Measurements from ENCODE around the gene ELAVL1.
A peak's percentile ranks its signal among the peaks of the same experiment; 100 is the strongest.
"Not testable (repeated sequence)": the region's sequence is repeated elsewhere in the genome, so short reads cannot be mapped to it uniquely, and the experiment has no call there.

Gene ELAVL1

GRCh38 chr19:8030960-8031359 is 25.5 kb upstream of the ELAVL1 start:
- Histone ChIP-seq H3K27me3 (ENCODE audit: insufficient read depth, insufficient read length) (no peaks in the 10 kb centered on the region), H3K9ac (ENCODE audit: insufficient read length, low read depth) (peak overlapping the region; percentile 44), H3K36me3 (ENCODE audit: insufficient read depth, insufficient read length, low read length) (no peaks in the 10 kb centered on the region), H3K9me3 (ENCODE audit: insufficient read depth, low read length) (no peaks in the 10 kb centered on the region), H3K4me3 (ENCODE audit: insufficient read length, low read depth) (no peak overlapping the region), H3K4me1 (ENCODE audit: insufficient read depth, insufficient read length) (peaks cover 3% of the 10 kb centered on the region)
- no peak for TF ChIP-seq SUZ12 (IDR thresholded peaks at IDR 0.05; ENCODE audit: extremely low read depth, insufficient read depth, insufficient read length)
- no peak for TF ChIP-seq YY1 (IDR thresholded peaks at IDR 0.05; ENCODE audit: insufficient read depth, insufficient read length)
- TF ChIP-seq ZNF274 (IDR thresholded peaks at IDR 0.05; ENCODE audit: low read depth, low read length) = no peak
- DNase-seq (ENCODE audit: low read depth, low spot score) = no peak

- Histone ChIP-seq H3K9me3 (ENCODE audit: insufficient read depth, low read length) (no peaks in the 10 kb centered on the region), H3K27me3 (ENCODE audit: insufficient read depth, insufficient read length) (no peaks in the 10 kb centered on the region), H3K4me3 (ENCODE audit: insufficient read length, low read depth) (no peak overlapping the region), H3K4me1 (ENCODE audit: insufficient read depth, insufficient read length) (peaks cover 3% of the 10 kb centered on the region), H3K9ac (ENCODE audit: insufficient read length, low read depth) (peak overlapping the region; percentile 23), H3K36me3 (ENCODE audit: insufficient read depth, insufficient read length, low read length) (no peaks in the 10 kb centered on the region)
- no peak for TF ChIP-seq ZNF274 (IDR thresholded peaks at IDR 0.05; ENCODE audit: low read depth, low read length)
- no peak for TF ChIP-seq YY1 (IDR thresholded peaks at IDR 0.05; ENCODE audit: insufficient read depth, insufficient read length)
- TF ChIP-seq SUZ12 (IDR thresholded peaks at IDR 0.05; ENCODE audit: extremely low read depth, insufficient read depth, insufficient read length) = no peak
- DNase-seq (ENCODE audit: low read depth, low spot score) = peak; percentile 51
Measured at GRCh38 chr19:8028951-8029491, 23.6 kb upstream of the ELAVL1 start.

- TF ChIP-seq SUZ12 (IDR thresholded peaks at IDR 0.05; ENCODE audit: extremely low read depth, insufficient read depth, insufficient read length) (no peak), ZNF274 (IDR thresholded peaks at IDR 0.05; ENCODE audit: low read depth, low read length) (no peak), YY1 (IDR thresholded peaks at IDR 0.05; ENCODE audit: insufficient read depth, insufficient read length) (no peak)
- no peak overlapping the region for H3K9ac ChIP-seq (ENCODE audit: insufficient read length, low read depth)
- DNase-seq (ENCODE audit: low read depth, low spot score) = no peak
- H3K4me1 ChIP-seq (ENCODE audit: insufficient read depth, insufficient read length) = peaks cover 3% of the 10 kb centered on the region
- H3K36me3 ChIP-seq (ENCODE audit: insufficient read depth, insufficient read length, low read length) = no peaks in the 10 kb centered on the region
- no peaks in the 10 kb centered on the region for H3K9me3 ChIP-seq (ENCODE audit: insufficient read depth, low read length)
- H3K27me3 ChIP-seq (ENCODE audit: insufficient read depth, insufficient read length) = no peaks in the 10 kb centered on the region
- no peak overlapping the region for H3K4me3 ChIP-seq (ENCODE audit: insufficient read length, low read depth)
Measured at GRCh38 chr19:8025316-8025715, 19.9 kb upstream of the ELAVL1 start.

- H3K4me1 ChIP-seq (ENCODE audit: insufficient read depth, insufficient read length); H3K4me3 ChIP-seq (ENCODE audit: insufficient read length, low read depth); H3K27me3 ChIP-seq (ENCODE audit: insufficient read depth, insufficient read length); H3K9me3 ChIP-seq (ENCODE audit: insufficient read depth, low read length); DNase-seq (ENCODE audit: low read depth, low spot score); H3K36me3 ChIP-seq (ENCODE audit: insufficient read depth, insufficient read length, low read length); H3K9ac ChIP-seq (ENCODE audit: insufficient read length, low read depth): not testable (repeated sequence)
Measured at GRCh38 chr19:8024256-8024655, 18.8 kb upstream of the ELAVL1 start.

GRCh38 chr19:8023371-8023770 is 17.9 kb upstream of the ELAVL1 start:
- H3K9me3 ChIP-seq (ENCODE audit: insufficient read depth, low read length) = no peaks in the 10 kb centered on the region
- no peak overlapping the region for H3K4me3 ChIP-seq (ENCODE audit: insufficient read length, low read depth)
- H3K27me3 ChIP-seq (ENCODE audit: insufficient read depth, insufficient read length) = no peaks in the 10 kb centered on the region
- no peak overlapping the region for H3K9ac ChIP-seq (ENCODE audit: insufficient read length, low read depth)
- no peaks in the 10 kb centered on the region for H3K4me1 ChIP-seq (ENCODE audit: insufficient read depth, insufficient read length)
- H3K36me3 ChIP-seq (ENCODE audit: insufficient read depth, insufficient read length, low read length) = no peaks in the 10 kb centered on the region
- DNase-seq (ENCODE audit: low read depth, low spot score) = no peak
- TF ChIP-seq YY1 (IDR thresholded peaks at IDR 0.05; ENCODE audit: insufficient read depth, insufficient read length) (no peak), SUZ12 (IDR thresholded peaks at IDR 0.05; ENCODE audit: extremely low read depth, insufficient read depth, insufficient read length) (no peak), ZNF274 (IDR thresholded peaks at IDR 0.05; ENCODE audit: low read depth, low read length) (no peak)

GRCh38 chr19:8022275-8022674 is 16.8 kb upstream of the ELAVL1 start:
- Histone ChIP-seq H3K9ac (ENCODE audit: insufficient read length, low read depth) (peak overlapping the region; percentile 21), H3K36me3 (ENCODE audit: insufficient read depth, insufficient read length, low read length) (peaks cover 4% of the 10 kb centered on the region), H3K9me3 (ENCODE audit: insufficient read depth, low read length) (no peaks in the 10 kb centered on the region), H3K4me3 (ENCODE audit: insufficient read length, low read depth) (no peak overlapping the region), H3K4me1 (ENCODE audit: insufficient read depth, insufficient read length) (no peaks in the 10 kb centered on the region), H3K27me3 (ENCODE audit: insufficient read depth, insufficient read length) (no peaks in the 10 kb centered on the region)
- TF ChIP-seq ZNF274 (IDR thresholded peaks at IDR 0.05; ENCODE audit: low read depth, low read length) (no peak), SUZ12 (IDR thresholded peaks at IDR 0.05; ENCODE audit: extremely low read depth, insufficient read depth, insufficient read length) (no peak)
- DNase-seq (ENCODE audit: low read depth, low spot score) = no peak

- no peak for DNase-seq (ENCODE audit: low read depth, low spot score)
- H3K4me3 ChIP-seq (ENCODE audit: insufficient read length, low read depth) = no peak overlapping the region
- H3K36me3 ChIP-seq (ENCODE audit: insufficient read depth, insufficient read length, low read length) = peaks cover 5% of the 10 kb centered on the region
- no peaks in the 10 kb centered on the region for H3K27me3 ChIP-seq (ENCODE audit: insufficient read depth, insufficient read length)
- no peaks in the 10 kb centered on the region for H3K4me1 ChIP-seq (ENCODE audit: insufficient read depth, insufficient read length)
- no peaks in the 10 kb centered on the region for H3K9me3 ChIP-seq (ENCODE audit: insufficient read depth, low read length)
- TF ChIP-seq SUZ12 (IDR thresholded peaks at IDR 0.05; ENCODE audit: extremely low read depth, insufficient read depth, insufficient read length) = no peak
- TF ChIP-seq ZNF274 (IDR thresholded peaks at IDR 0.05; ENCODE audit: low read depth, low read length) = no peak
- TF ChIP-seq YY1 (IDR thresholded peaks at IDR 0.05; ENCODE audit: insufficient read depth, insufficient read length) = no peak
- no peak overlapping the region for H3K9ac ChIP-seq (ENCODE audit: insufficient read length, low read depth)
Measured at GRCh38 chr19:8021374-8021773, 15.9 kb upstream of the ELAVL1 start.

- Histone ChIP-seq H3K27me3 (ENCODE audit: insufficient read depth, insufficient read length) (no peaks in the 10 kb centered on the region), H3K9me3 (ENCODE audit: insufficient read depth, low read length) (no peaks in the 10 kb centered on the region), H3K4me3 (ENCODE audit: insufficient read length, low read depth) (no peak overlapping the region), H3K36me3 (ENCODE audit: insufficient read depth, insufficient read length, low read length) (peaks cover 5% of the 10 kb centered on the region), H3K4me1 (ENCODE audit: insufficient read depth, insufficient read length) (no peaks in the 10 kb centered on the region), H3K9ac (ENCODE audit: insufficient read length, low read depth) (no peak overlapping the region)
- no peak for DNase-seq (ENCODE audit: low read depth, low spot score)
- TF ChIP-seq YY1 (IDR thresholded peaks at IDR 0.05; ENCODE audit: insufficient read depth, insufficient read length) = no peak
- TF ChIP-seq SUZ12 (IDR thresholded peaks at IDR 0.05; ENCODE audit: extremely low read depth, insufficient read depth, insufficient read length) = no peak
- TF ChIP-seq ZNF274 (IDR thresholded peaks at IDR 0.05; ENCODE audit: low read depth, low read length) = no peak
Measured at GRCh38 chr19:8020681-8021080, 15.2 kb upstream of the ELAVL1 start.

All from NT2/D1 (cell line).